Panc1 (cell line): Measurements from ENCODE around the gene STX18. TPM values are rescaled to one million over a fixed set of nuclear protein-coding genes. Genes with fewer than 3 reads are reported as not detected.

ENCODE experiments used
- ATAC-seq: fragments of 200-7000 bp; cut with Tn5 transposase; 2 replicates; pipeline ENCODE4 v1.9.1; 2020; ENCODE audit warnings: mild to moderate bottlenecking, moderate library complexity
- BruUV-seq: library from RNA; stranded (reverse); fragments of 400-500 nt; replicated peaks from 2 replicates; lab custom pipeline; 2021; lab: Mats Ljungman, UMichigan
- CTCF ChIA-PET: fragments of 300-600 bp; sonication (Branson Sonifier 250); formaldehyde crosslinking; loops from one replicate; lab custom pipeline; 2022; ENCODE audit warnings: antibody characterized with exemption; lab: Charles Lee
- POLR2A ChIA-PET: fragments of 300-600 bp; sonication (Branson Sonifier 250); formaldehyde crosslinking; loops from one replicate; lab custom pipeline; 2022; ENCODE audit warnings: antibody characterized with exemption; lab: Charles Lee
- DNase-seq: peaks from one replicate; pipeline ENCODE4 v3.0.0-alpha.2; 2010; ENCODE audit warnings: low read depth, low spot score
- H3K27ac ChIP-seq: 2 replicates; pipeline ENCODE4 v1.5.1; 2011; ENCODE audit warnings: mild to moderate bottlenecking, low read length, inconsistent platforms
- H3K27me3 ChIP-seq: fragments of 200-500 bp; sonication (Bioruptor generic); 2 replicates; pipeline ENCODE4 v1.6.0; 2014; ENCODE audit warnings: low read length, inconsistent platforms; ENCODE audit not compliant: control insufficient read depth, insufficient read depth
- H3K36me3 ChIP-seq: fragments of 200-500 bp; sonication (Bioruptor generic); 2 replicates; pipeline ENCODE4 v1.5.1; 2014; ENCODE audit warnings: inconsistent platforms, mild to moderate bottlenecking, low read length, moderate library complexity; ENCODE audit not compliant: control insufficient read depth, insufficient read depth
- H3K4me1 ChIP-seq: 2 replicates; pipeline ENCODE4 v1.5.1; 2011; ENCODE audit warnings: inconsistent platforms, mild to moderate bottlenecking, low read length, moderate library complexity; ENCODE audit not compliant: control insufficient read depth, insufficient read depth
- H3K4me3 ChIP-seq, 2 experiments: 2 replicates each; pipeline ENCODE4 v1.5.1; 2011 to 2012; ENCODE audit warnings: low read depth in 2 of 2, low read length in 2 of 2, mild to moderate bottlenecking in 2 of 2, inconsistent platforms in 1 of 2, moderate library complexity in 1 of 2
- H3K9me3 ChIP-seq: fragments of 200-500 bp; sonication (Bioruptor generic); 2 replicates; pipeline ENCODE4 v1.5.1; 2014; ENCODE audit warnings: low read depth, mild to moderate bottlenecking, inconsistent platforms, low read length, moderate library complexity; ENCODE audit not compliant: control insufficient read depth, insufficient read depth
- CTCF ChIP-seq: fragments of 450-650 bp; IDR thresholded peaks from 2 replicates; pipeline ENCODE4 v1.5.1; 2017; ENCODE audit warnings: mild to moderate bottlenecking
- POLR2AphosphoS5 ChIP-seq: IDR thresholded peaks from 2 replicates; pipeline ENCODE4 v1.6.1; 2012; ENCODE audit warnings: mild to moderate bottlenecking, low read depth, low read length, moderate library complexity
- REST ChIP-seq, 2 experiments: IDR thresholded peaks; 2 replicates each; pipeline ENCODE4 v1.6.1; 2011 to 2012; ENCODE audit warnings: low read depth in 2 of 2, control low read depth in 1 of 2, low read length in 1 of 2, mild to moderate bottlenecking in 1 of 2, moderate library complexity in 1 of 2; ENCODE audit not compliant: insufficient read depth in 1 of 2
- SIN3A ChIP-seq: IDR thresholded peaks from 2 replicates; pipeline ENCODE4 v1.6.1; 2012; ENCODE audit warnings: low read depth, mild to moderate bottlenecking, low read length, moderate library complexity, borderline replicate concordance; ENCODE audit not compliant: insufficient read depth
- TCF7L2 ChIP-seq: IDR thresholded peaks from 2 replicates; pipeline ENCODE4 v1.6.1; 2011; ENCODE audit warnings: mild to moderate bottlenecking, low read depth, low read length, inconsistent platforms
- in situ Hi-C: cut with HindIII; loops from 2 replicates; pipeline ENCODE4 v1.10.0; 2016; ENCODE audit warnings: low sequenced_read_pairs, low pct_unique_long_range_greater_than_20kb
- intact Hi-C: fragments of 100-400 bp; cut with micrococcal nuclease; formaldehyde crosslinking; loops from one replicate; pipeline ENCODE4 v1.10.0; 2022; ENCODE audit not compliant: unreplicated experiment
- total RNA-seq: library from RNA; stranded (reverse); gene quantifications from one replicate; pipeline ENCODE4 v1.2.1, GENCODE V29; 2021; ENCODE audit not compliant: unreplicated experiment

STX18 gene
- total RNA-seq, 1 experiment from 2014 or later, result 15.0 TPM

- in situ Hi-C loops (no loop called here), intact Hi-C loops (no loop called here)
- no peak for TF ChIP-seq SIN3A
- TF ChIP-seq POLR2AphosphoS5, result no peak
- TF ChIP-seq TCF7L2, result no peak
- TF ChIP-seq REST (IDR thresholded peaks at IDR 0.05; ENCODE audit: insufficient read depth in 1 of 2, low read depth in 2 of 2, low read length in 1 of 2), result no peak
- TF ChIP-seq CTCF, result no peak
- DNase-seq (no peak), ATAC-seq (no peak)
- Histone ChIP-seq H3K27me3 (no peaks in the 10 kb centered on the region), H3K27ac (no peak overlapping the region), H3K4me3 (no peak overlapping the region), H3K9me3 (no peaks in the 10 kb centered on the region), H3K36me3 (no peaks in the 10 kb centered on the region), H3K4me1 (no peaks in the 10 kb centered on the region)
- CTCF ChIA-PET, result interaction anchor here (0.6 kb wide), 1 partner anchor 21 kb away, joined by 6 read pairs; no protein-coding TSS in a partner anchor
- POLR2A ChIA-PET, result no interaction called here
- no TSS peak for BruUV-seq
These were observed 133.7 kb downstream of the STX18 start for GRCh38 chr4:4408132-4408523.

- Histone ChIP-seq H3K4me1 (no peaks in the 10 kb centered on the region), H3K9me3 (no peaks in the 10 kb centered on the region), H3K36me3 (no peaks in the 10 kb centered on the region), H3K4me3 (no peak overlapping the region), H3K27ac (no peak overlapping the region), H3K27me3 (no peaks in the 10 kb centered on the region)
- intact Hi-C loops, result no loop called here
- no peak for TF ChIP-seq POLR2AphosphoS5
- no peak for TF ChIP-seq REST (IDR thresholded peaks at IDR 0.05; ENCODE audit: insufficient read depth in 1 of 2, low read depth in 2 of 2, low read length in 1 of 2)
- no peak for TF ChIP-seq SIN3A
- ChIA-PET CTCF (interaction anchor here (0.6 kb wide), 1 partner anchor 20 kb away, joined by 6 read pairs; no protein-coding TSS in a partner anchor), POLR2A (no interaction called here)
- BruUV-seq, result no TSS peak
- peak; percentile 51; the same call in 1 of the 2 replicates for ATAC-seq
- DNase-seq, result no peak
- in situ Hi-C loops, result no loop called here
These were observed 134.3 kb downstream of the STX18 start for GRCh38 chr4:4407299-4408131.
